ENCODE measurements around the gene ADCYAP1R1.

The ADCYAP1R1 gene

GRCh38 chr7:31022117-31022516 lies 30.0 kb upstream of the ADCYAP1R1 start:
- TF ChIP-seq CTCF (IDR thresholded peaks at IDR 0.05; ENCODE audit: low read depth, low read length), result no peak
- peaks cover 3% of the 10 kb centered on the region; the same call in 1 of the 2 replicates for H3K4me1 ChIP-seq

GRCh38 chr7:31022726-31023125 lies 29.4 kb upstream of the ADCYAP1R1 start:
- no peaks in the 10 kb centered on the region for H3K27me3 ChIP-seq
- DNase-seq, result no peak
- H3K4me1 ChIP-seq, result peaks cover 4% of the 10 kb centered on the region; the same call in 1 of the 2 replicates
- no peaks in the 10 kb centered on the region for H3K9me3 ChIP-seq
- TF ChIP-seq CTCF (IDR thresholded peaks at IDR 0.05; ENCODE audit: low read depth, low read length), result no peak
- H3K36me3 ChIP-seq, result no peaks in the 10 kb centered on the region
- H3K4me3 ChIP-seq (ENCODE audit: low read depth, low read length), result no peak overlapping the region

More at GRCh38 chr7:31022117-31022516, 30.0 kb upstream of the ADCYAP1R1 start:
- Histone ChIP-seq H3K4me3 (ENCODE audit: low read depth, low read length) (no peak overlapping the region), H3K27me3 (no peaks in the 10 kb centered on the region), H3K9me3 (no peaks in the 10 kb centered on the region), H3K36me3 (no peaks in the 10 kb centered on the region)
- no peak for DNase-seq

- Histone ChIP-seq H3K9me3 (no peaks in the 10 kb centered on the region), H3K4me3 (ENCODE audit: low read depth, low read length) (no peak overlapping the region), H3K36me3 (no peaks in the 10 kb centered on the region), H3K27me3 (no peaks in the 10 kb centered on the region), H3K4me1 (peaks cover 4% of the 10 kb centered on the region)
- TF ChIP-seq CTCF (IDR thresholded peaks at IDR 0.05; ENCODE audit: low read depth, low read length), result no peak
- DNase-seq, result no peak
Measured at GRCh38 chr7:31023877-31024276, 28.2 kb upstream of the ADCYAP1R1 start.

GRCh38 chr7:31027161-31027965 lies 24.7 kb upstream of the ADCYAP1R1 start:
- TF ChIP-seq CTCF (IDR thresholded peaks at IDR 0.05; ENCODE audit: low read depth, low read length), result no peak
- Histone ChIP-seq H3K4me1 (peaks cover 4% of the 10 kb centered on the region), H3K36me3 (no peaks in the 10 kb centered on the region), H3K9me3 (no peaks in the 10 kb centered on the region), H3K27me3 (no peaks in the 10 kb centered on the region), H3K4me3 (ENCODE audit: low read depth, low read length) (no peak overlapping the region)
- peak; percentile 28 for DNase-seq

- TF ChIP-seq CTCF (IDR thresholded peaks at IDR 0.05; ENCODE audit: low read depth, low read length), result no peak
- Histone ChIP-seq H3K9me3 (no peaks in the 10 kb centered on the region), H3K36me3 (no peaks in the 10 kb centered on the region), H3K27me3 (no peaks in the 10 kb centered on the region), H3K4me3 (ENCODE audit: low read depth, low read length) (no peak overlapping the region), H3K4me1 (peaks cover 4% of the 10 kb centered on the region)
- no peak for DNase-seq
Measured at GRCh38 chr7:31028006-31028405, 24.1 kb upstream of the ADCYAP1R1 start.

GRCh38 chr7:31028417-31028992 lies 23.6 kb upstream of the ADCYAP1R1 start:
- H3K27me3 ChIP-seq, result no peaks in the 10 kb centered on the region
- H3K9me3 ChIP-seq, result no peaks in the 10 kb centered on the region
- H3K4me1 ChIP-seq, result peaks cover 4% of the 10 kb centered on the region
- no peaks in the 10 kb centered on the region for H3K36me3 ChIP-seq
- DNase-seq, result peak; percentile 77
- TF ChIP-seq CTCF (IDR thresholded peaks at IDR 0.05; ENCODE audit: low read depth, low read length), result no peak
- H3K4me3 ChIP-seq (ENCODE audit: low read depth, low read length), result no peak overlapping the region

All from BE2C (cell line).